ENCODE data around the gene MAX. TPM values are rescaled to one million over a fixed set of nuclear protein-coding genes. Genes with fewer than 3 reads are reported as not detected.
A peak's percentile ranks its signal among the peaks of the same experiment; 100 is the strongest.
"Not testable (repeated sequence)": the region's sequence is repeated elsewhere in the genome, so short reads cannot be mapped to it uniquely, and the experiment has no call there.

MAX gene
- total RNA-seq, 1 donor, result 57.9 TPM

DNA sequence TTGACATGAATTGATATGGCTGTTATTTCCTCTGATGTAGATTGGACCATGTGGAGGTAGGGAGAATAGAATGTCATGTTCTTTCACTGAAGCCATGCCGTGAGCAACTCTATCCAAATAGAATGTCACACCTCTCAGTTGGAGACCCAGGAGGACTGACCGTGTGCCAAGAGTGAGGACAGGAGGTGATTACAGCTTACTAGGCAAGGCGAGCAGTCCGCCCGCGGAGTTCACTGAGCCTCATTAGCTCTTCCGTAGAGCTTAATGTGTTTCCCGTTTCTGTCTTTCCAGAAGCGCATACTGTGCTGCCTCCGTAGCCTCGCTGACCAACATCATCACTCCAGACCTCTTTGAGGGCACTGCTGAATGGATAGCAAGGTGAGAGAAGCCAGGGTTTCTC, 70.0 kb downstream of the MAX start:
- DNase-seq (ENCODE audit: low read depth), result no peak
- TF ChIP-seq, protein P1, sequence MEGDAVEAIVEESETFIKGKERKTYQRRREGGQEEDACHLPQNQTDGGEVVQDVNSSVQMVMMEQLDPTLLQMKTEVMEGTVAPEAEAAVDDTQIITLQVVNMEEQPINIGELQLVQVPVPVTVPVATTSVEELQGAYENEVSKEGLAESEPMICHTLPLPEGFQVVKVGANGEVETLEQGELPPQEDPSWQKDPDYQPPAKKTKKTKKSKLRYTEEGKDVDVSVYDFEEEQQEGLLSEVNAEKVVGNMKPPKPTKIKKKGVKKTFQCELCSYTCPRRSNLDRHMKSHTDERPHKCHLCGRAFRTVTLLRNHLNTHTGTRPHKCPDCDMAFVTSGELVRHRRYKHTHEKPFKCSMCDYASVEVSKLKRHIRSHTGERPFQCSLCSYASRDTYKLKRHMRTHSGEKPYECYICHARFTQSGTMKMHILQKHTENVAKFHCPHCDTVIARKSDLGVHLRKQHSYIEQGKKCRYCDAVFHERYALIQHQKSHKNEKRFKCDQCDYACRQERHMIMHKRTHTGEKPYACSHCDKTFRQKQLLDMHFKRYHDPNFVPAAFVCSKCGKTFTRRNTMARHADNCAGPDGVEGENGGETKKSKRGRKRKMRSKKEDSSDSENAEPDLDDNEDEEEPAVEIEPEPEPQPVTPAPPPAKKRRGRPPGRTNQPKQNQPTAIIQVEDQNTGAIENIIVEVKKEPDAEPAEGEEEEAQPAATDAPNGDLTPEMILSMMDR (IDR thresholded peaks at IDR 0.05; ENCODE audit: insufficient read depth, low read depth, low read length), result no peak
- no peak overlapping the region for H3K4me3 ChIP-seq (ENCODE audit: low read depth, low read length)

DNA sequence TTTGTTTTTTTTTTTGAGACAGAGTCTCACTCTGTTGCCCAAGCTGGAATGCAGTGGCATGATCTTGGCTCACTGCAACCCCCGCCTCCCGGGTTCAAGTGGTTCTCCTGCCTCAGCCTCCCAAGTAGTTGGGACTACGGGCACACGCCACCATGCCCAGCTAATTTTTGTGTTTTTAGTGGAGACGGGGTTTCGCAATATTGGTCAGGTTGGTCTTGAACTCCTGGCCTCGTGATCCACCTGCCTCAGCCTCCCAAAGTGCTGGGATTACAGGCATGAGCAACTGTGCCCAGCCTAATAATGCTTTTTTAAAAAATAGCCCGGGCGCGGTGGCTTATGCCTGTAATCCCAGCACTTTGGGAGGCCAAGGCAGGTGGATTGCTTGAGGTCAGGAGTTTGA, 71.0 kb downstream of the MAX start:
- H3K4me3 ChIP-seq (ENCODE audit: low read depth, low read length); DNase-seq (ENCODE audit: low read depth): not testable (repeated sequence)

DNA sequence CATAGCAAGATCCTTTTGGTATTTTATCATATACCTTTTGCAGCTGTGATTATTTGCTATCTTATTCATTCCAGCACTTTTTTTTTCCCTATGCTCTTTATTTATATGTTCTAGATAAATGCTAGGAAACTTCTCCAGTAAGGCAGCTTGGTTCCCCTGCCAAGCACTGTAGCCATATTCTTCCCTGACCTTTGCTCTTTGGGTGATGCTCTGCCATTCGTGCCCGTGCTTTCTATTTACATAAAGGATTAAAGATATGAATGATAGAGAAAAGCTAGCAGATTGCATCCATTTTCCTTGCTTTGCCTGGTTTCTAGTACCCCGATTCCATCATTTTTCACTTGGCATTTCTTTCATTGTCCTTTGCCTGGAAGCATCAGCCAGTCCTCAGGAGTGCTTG, 73.4 kb downstream of the MAX start:
- TF ChIP-seq, protein P1 (IDR thresholded peaks at IDR 0.05; ENCODE audit: insufficient read depth, low read depth, low read length), result no peak
- H3K4me3 ChIP-seq (ENCODE audit: low read depth, low read length), result no peak overlapping the region
- peak; percentile 19 for DNase-seq (ENCODE audit: low read depth)

DNA sequence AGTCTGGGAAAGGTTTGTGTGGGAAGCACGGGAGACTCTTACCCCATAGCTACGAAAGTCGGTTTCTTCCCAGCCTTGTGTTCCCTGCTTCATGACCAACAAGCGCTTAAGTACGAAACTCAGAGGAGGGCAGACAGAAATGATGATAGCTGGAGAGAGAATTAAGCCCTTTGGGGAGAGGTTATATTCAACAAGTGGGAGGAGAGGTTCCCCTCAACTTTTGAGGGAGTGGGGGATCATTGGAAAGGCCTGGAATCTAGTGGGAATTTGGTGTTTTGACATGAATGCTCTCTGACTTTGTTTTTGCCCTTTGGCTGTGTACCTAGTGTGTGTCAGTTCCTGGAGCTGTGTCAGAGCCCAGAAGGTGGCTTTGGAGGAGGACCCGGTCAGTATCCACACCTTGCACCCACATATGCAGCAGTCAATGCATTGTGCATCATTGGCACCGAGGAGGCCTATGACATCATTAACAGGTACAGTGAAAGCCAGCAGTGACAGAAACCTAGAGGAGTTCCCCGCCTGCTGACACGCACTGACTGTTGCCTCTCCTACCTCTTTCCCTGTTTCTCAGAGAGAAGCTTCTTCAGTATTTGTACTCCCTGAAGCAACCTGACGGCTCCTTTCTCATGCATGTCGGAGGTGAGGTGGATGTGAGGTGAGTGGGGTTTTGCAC, 75.1 kb downstream of the MAX start:
- TF ChIP-seq, protein P1 (IDR thresholded peaks at IDR 0.05; ENCODE audit: insufficient read depth, low read depth, low read length), result no peak
- no peak overlapping the region for H3K4me3 ChIP-seq (ENCODE audit: low read depth, low read length)
- no peak for DNase-seq (ENCODE audit: low read depth)

DNA sequence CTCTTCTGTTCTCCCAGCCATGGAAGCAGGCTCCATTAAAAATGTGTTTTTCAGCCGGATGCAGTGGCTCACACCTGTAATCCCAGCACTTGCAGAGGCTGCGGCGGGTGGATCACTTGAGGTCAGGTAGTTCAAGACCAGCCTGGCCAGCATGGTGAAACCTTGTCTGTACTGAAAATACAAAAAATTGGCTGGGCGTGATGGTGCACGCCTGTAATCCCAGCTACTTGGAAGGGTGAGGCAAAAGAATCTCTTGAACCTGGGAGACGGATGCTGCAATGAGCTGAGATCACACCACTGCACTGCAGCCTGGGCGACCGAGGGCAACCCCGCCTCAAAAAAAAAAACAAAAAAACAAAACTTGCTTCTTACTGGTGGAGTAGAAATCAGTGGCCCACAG, 75.8 kb downstream of the MAX start:
- H3K4me3 ChIP-seq (ENCODE audit: low read depth, low read length), result no peak overlapping the region
- TF ChIP-seq, protein P1 (IDR thresholded peaks at IDR 0.05; ENCODE audit: insufficient read depth, low read depth, low read length), result no peak
- DNase-seq (ENCODE audit: low read depth), result no peak

DNA sequence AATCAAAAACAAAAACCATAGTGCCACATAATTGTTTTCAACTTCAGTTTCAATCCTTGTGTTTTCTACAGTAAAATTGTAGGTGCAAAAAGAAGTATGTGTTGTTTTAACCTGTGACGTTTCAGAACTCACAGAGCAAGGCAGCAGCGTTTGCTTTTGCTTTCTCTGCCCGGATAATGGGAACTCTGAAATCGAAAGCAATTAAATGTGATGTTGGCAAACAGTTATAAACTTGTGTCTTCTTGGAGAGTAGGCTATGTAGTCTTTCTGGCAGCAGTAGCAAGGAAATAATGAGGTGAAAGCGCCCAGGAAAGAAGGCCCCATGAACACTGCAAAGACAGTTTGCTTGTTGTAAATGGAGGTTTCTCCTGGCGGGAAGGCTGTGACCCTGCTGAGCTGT, 76.5 kb downstream of the MAX start:
- TF ChIP-seq, protein P1 (IDR thresholded peaks at IDR 0.05; ENCODE audit: insufficient read depth, low read depth, low read length), result no peak
- no peak overlapping the region for H3K4me3 ChIP-seq (ENCODE audit: low read depth, low read length)
- no peak for DNase-seq (ENCODE audit: low read depth)

Small RNAs within 50 kb of the gene (small RNA-seq; reads per million reads assigned to genes)
- gene MIR4706 (not detected), gene RNU2-14P (9.0 reads per million, percentile 89 among the genes with 10 or more reads in this experiment)

Other genes with a start within 250 kb of the MAX start
- gene SPTB, start 222.6 kb downstream of the MAX start, total RNA-seq, result under 0.01 TPM in 2 replicates
- 45.8 and 47.0 TPM in 2 replicates for gene CHURC1, start 188.1 kb downstream of the MAX start, total RNA-seq
- not detected in 2 replicates for gene GPX2, start 159.8 kb downstream of the MAX start, total RNA-seq
- 3.5 and 4.2 TPM in 2 replicates for gene RAB15, start 130.2 kb downstream of the MAX start, total RNA-seq
- 11.6 and 12.1 TPM in 2 replicates for gene FNTB, start 115.6 kb downstream of the MAX start, total RNA-seq